Measurements from ENCODE around the gene KLK15.
A peak's percentile ranks its signal among the peaks of the same experiment; 100 is the strongest.

The KLK15 gene

DNA sequence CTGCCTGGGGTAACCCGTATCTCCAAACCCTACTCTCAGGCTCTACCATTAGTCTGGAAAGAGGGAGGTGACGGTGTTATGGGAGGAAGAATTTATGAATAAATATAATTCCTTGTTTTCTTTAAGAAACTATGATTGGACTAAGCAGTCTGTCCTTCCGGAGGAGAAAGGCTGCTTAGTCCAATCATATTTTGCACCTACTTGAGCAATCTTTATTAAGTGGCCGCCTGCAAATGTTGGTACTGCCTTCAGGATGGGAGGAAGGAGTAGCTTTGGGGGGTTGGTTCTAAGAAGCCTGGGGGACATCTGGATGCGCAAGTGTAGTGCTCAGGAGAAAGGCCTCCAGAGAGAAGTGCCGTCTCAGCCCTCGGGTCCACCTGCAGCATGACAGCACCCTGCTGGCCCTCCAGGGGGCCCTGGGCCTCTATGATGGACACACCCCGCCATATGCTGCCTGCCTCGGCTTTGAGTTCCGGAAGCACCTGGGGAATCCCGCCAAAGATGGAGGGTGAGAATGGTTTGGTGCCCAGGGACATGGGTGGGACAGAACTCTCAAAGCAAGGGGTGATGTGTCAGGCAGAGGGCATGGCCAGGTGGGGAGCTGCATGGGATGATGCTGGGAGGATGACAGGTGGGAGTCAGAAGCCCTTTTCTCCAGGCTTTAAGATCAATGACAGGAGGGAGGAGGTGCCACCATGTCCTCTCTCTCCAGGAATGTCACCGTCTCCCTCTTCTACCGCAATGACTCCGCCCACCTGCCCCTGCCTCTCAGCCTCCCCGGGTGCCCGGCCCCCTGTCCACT, 39.1 kb downstream of the KLK15 start:
- Histone ChIP-seq H3K9me3 (no peaks in the 10 kb centered on the region), H3K4me1 (peaks cover 9% of the 10 kb centered on the region)
- DNase-seq, result peak; percentile 66

DNA sequence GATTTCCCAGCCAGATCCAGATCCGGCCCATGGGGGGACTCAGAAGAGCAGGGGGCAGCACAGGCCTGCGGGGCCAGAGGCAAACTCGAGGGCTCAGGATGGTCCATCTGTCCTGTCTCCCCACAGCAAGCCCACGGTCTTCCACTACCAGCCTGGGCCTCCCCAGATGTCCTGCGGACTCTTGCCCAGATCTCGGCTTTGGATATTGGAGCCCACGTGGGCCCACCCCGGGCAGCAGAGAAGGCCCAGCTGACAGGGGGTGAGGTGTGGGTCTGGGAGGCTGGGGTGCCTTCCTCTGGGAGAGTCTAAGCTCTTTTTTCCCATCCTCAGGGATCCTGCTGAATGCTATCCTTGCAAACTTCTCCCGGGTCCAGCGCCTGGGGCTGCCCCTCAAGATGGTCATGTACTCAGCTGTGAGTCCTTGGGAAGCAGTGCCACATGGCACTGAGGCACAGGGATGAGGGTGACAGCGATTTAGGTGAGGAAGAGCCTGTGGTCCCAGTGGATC, 39.8 kb downstream of the KLK15 start:
- H3K9me3 ChIP-seq, result no peaks in the 10 kb centered on the region
- no peak for DNase-seq
- peaks cover 7% of the 10 kb centered on the region for H3K4me1 ChIP-seq
- no peaks in the 10 kb centered on the region for H3K27me3 ChIP-seq
- H3K4me3 ChIP-seq (ENCODE audit: low read depth, low read length), result no peak overlapping the region
- TF ChIP-seq, protein P1, sequence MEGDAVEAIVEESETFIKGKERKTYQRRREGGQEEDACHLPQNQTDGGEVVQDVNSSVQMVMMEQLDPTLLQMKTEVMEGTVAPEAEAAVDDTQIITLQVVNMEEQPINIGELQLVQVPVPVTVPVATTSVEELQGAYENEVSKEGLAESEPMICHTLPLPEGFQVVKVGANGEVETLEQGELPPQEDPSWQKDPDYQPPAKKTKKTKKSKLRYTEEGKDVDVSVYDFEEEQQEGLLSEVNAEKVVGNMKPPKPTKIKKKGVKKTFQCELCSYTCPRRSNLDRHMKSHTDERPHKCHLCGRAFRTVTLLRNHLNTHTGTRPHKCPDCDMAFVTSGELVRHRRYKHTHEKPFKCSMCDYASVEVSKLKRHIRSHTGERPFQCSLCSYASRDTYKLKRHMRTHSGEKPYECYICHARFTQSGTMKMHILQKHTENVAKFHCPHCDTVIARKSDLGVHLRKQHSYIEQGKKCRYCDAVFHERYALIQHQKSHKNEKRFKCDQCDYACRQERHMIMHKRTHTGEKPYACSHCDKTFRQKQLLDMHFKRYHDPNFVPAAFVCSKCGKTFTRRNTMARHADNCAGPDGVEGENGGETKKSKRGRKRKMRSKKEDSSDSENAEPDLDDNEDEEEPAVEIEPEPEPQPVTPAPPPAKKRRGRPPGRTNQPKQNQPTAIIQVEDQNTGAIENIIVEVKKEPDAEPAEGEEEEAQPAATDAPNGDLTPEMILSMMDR (IDR thresholded peaks at IDR 0.05; ENCODE audit: low read depth, low read length), result no peak
- peaks cover 28% of the 10 kb centered on the region for H3K36me3 ChIP-seq

More for the DNA sequence above, 39.1 kb downstream of the KLK15 start:
- TF ChIP-seq, protein P1 (IDR thresholded peaks at IDR 0.05; ENCODE audit: low read depth, low read length), result peak; percentile 40; the same call in 1 of the 2 replicates
- H3K4me3 ChIP-seq (ENCODE audit: low read depth, low read length), result no peak overlapping the region
- H3K36me3 ChIP-seq, result peaks cover 34% of the 10 kb centered on the region
- H3K27me3 ChIP-seq, result no peaks in the 10 kb centered on the region

DNA sequence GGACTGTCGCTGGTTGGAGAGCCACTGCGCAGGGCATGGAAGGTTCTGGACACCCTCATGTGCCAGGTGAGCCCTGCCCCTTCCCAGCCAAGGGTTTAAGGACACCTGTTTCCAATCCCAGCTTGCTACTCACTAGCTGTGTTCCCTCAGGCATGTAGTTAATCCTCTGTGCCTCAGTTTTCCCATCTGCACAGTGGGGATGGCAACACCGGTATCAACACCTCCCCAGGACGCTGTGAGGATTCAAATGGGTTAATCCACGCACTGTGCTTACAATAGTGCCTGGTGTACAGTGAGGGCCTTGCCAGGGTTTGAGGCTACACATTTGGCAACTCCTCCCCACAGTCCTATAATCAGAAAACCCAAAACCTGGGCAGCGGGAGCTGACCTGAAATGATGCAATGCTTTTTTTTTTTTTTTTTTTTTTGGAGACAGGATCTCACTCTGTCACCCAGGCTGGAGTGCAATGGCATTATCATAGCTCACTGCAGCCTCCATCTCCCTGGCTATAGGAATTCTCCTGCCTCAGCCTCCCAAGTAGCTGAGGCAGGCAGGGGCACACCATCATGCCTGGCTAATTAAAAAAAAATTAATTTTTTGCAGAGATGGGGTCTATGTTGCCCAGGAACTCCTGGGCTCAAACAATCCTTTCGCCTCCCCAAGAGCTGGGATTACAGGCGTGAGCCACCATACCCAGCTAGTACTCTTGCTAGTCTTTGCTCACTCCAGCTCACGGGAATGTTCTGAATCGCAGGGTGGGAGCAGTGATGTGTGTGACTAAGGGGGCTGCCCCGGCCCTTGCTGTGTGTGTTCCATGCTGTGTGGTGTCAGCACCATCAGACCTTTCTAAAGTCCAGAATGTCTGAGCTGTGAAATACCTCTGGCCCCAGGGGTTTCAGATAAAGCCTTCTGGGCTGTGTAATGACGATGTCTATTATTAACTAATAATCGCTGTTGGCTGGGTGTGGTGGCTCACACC, 40.8 kb downstream of the KLK15 start:
- no peak for DNase-seq
- H3K4me1 ChIP-seq, result peaks cover 7% of the 10 kb centered on the region
- H3K36me3 ChIP-seq, result peaks cover 17% of the 10 kb centered on the region
- TF ChIP-seq, protein P1 (IDR thresholded peaks at IDR 0.05; ENCODE audit: low read depth, low read length), result no peak
- no peaks in the 10 kb centered on the region for H3K9me3 ChIP-seq
- H3K4me3 ChIP-seq (ENCODE audit: low read depth, low read length), result no peak overlapping the region
- no peaks in the 10 kb centered on the region for H3K27me3 ChIP-seq

DNA sequence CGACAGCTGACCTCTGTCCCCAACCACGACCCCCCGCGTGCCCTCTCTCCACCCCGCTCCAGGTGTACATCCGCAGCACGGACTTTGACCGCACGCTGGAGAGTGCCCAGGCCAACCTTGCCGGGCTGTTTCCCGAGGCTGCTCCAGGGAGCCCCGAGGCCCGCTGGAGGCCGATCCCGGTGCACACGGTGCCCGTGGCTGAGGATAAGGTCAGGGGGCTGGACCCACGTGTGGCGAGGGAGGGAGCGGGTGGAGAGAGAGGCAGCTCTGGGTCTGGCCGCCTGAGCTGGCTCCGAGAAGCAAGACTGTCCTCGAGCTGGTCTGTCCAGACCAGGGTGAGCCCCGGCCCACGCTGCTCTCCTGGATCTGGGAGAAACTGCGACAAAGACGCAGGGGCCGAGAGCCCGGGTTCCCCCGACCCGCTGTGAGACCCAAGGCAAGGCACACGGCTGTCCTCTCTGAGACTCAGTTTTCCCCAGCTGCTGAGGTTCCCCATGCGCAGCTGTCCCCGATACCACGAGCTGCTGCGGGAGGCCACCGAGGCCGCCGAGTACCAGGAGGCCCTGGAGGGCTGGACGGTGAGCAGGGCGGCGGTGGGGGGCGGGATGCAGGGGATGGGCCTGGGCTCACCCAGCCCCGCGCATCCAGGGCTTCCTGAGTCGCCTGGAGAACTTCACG, 41.6 kb downstream of the KLK15 start:
- Histone ChIP-seq H3K36me3 (peaks cover 9% of the 10 kb centered on the region), H3K9me3 (no peaks in the 10 kb centered on the region), H3K4me1 (peaks cover 7% of the 10 kb centered on the region), H3K27me3 (no peaks in the 10 kb centered on the region), H3K4me3 (ENCODE audit: low read depth, low read length) (no peak overlapping the region)
- TF ChIP-seq, protein P1 (IDR thresholded peaks at IDR 0.05; ENCODE audit: low read depth, low read length), result no peak
- DNase-seq, result no peak

DNA sequence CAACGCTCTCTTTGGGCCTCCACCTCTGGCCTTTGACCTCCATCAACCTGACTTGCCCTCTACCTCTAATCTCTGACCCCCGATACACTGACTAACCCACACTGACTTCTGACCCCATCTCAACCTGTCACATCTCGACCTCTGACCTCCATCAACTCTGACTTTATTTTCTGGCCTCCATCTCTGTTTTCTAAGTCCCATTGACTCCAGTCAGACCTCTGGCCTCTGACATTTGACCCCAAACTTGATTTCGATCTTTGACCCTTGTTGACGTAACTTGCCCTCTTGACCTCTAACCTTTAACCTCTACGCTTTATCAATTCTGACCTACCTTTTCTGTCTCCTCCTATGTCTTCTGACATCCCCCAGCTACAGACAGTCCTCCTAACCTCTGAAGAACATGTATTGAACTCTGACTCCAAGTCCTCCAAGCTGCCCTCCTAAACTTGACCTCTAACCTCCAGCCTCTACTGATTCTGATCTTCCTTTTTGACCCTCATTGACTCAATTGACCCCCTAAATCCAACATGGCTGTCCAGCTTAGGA, 42.4 kb downstream of the KLK15 start:
- Histone ChIP-seq H3K4me1 (peaks cover 7% of the 10 kb centered on the region), H3K27me3 (no peaks in the 10 kb centered on the region), H3K36me3 (peaks cover 7% of the 10 kb centered on the region), H3K4me3 (ENCODE audit: low read depth, low read length) (no peak overlapping the region), H3K9me3 (no peaks in the 10 kb centered on the region)
- no peak for DNase-seq
- TF ChIP-seq, protein P1 (IDR thresholded peaks at IDR 0.05; ENCODE audit: low read depth, low read length), result no peak
